Lower leg skin (tissue), 3 donors: ENCODE measurements around the gene NTNG1.

Experiments
- POLR2A ChIP-seq, 2 donors: fragments of 450-650 bp; IDR thresholded peaks; one replicate each; pipeline ENCODE4 v1.6.1; 2016 to 2017; ENCODE audit warnings: antibody characterized with exemption in 2 of 2, mild to moderate bottlenecking in 1 of 2, moderate library complexity in 1 of 2
- TF ChIP-seq, protein P1 (sequence below), 3 donors: fragments of 450-650 bp; IDR thresholded peaks; one replicate each; pipeline ENCODE4 v1.5.1; 2016; ENCODE audit warnings: antibody characterized with exemption in 3 of 3, mild to moderate bottlenecking in 3 of 3, moderate library complexity in 2 of 3

DNA sequence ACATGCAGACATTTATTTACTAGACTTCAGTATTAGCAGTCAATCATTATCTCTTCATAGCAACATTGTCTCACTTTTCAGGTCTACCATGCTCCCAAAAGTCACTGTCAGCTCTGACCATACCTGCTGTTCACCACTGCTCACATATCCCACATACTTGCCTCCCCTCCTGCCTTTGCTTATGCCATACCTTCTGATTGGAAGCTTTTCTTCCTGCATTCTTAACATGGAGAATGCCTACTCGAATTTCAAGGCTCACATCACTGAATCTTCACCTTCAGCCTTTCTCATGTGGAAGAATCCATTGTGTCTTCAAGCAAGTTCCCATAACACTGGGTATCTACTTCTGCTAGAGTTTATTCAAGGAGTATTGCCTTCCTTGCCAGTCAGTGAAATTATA is 135.4 kb downstream of the NTNG1 start:
- TF ChIP-seq, protein P1, sequence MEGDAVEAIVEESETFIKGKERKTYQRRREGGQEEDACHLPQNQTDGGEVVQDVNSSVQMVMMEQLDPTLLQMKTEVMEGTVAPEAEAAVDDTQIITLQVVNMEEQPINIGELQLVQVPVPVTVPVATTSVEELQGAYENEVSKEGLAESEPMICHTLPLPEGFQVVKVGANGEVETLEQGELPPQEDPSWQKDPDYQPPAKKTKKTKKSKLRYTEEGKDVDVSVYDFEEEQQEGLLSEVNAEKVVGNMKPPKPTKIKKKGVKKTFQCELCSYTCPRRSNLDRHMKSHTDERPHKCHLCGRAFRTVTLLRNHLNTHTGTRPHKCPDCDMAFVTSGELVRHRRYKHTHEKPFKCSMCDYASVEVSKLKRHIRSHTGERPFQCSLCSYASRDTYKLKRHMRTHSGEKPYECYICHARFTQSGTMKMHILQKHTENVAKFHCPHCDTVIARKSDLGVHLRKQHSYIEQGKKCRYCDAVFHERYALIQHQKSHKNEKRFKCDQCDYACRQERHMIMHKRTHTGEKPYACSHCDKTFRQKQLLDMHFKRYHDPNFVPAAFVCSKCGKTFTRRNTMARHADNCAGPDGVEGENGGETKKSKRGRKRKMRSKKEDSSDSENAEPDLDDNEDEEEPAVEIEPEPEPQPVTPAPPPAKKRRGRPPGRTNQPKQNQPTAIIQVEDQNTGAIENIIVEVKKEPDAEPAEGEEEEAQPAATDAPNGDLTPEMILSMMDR (IDR thresholded peaks at IDR 0.05), result no peak
- TF ChIP-seq POLR2A (IDR thresholded peaks at IDR 0.05), result no peak
